Measurements from ENCODE around the gene NTSR1.
A peak's percentile ranks its signal among the peaks of the same experiment; 100 is the strongest.

NTSR1 gene

DNA sequence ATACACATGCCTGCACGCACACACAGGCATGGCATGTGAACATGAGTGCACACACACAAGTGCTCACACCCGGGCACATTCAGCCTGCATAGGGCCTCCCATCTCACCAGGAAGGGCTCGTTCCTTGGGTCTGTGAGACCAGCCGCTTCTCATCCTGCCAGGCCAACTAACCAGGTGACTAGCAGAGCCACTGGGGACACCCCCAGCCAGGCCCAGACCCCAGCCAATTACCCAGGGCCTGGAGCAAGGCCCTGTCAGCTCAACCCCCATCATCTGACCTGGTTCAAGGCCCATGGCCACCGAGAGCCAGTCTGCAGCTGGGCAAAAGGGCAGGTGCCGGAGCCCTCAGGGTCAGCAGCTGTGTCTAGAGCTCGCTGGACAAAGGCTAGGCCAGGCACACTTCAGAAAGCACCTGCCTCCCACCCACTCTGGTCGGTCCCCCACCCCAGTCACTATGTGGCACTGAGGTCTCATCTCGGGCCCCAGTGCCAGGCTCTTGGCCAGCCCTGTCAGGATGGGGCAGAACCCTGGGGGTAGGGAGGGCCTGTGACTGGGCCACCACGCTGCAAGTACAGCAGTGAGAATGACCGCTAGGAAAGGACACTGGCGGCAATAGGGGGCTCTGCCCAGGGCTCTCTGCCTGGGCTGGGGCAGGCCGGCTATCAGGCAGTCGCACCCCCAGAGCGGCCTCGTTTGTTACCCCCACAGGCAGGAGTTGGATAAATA, 60.9 kb downstream of the NTSR1 start:
- no peak for DNase-seq (ENCODE audit: low read depth in 1 of 2, low spot score in 1 of 2)

DNA sequence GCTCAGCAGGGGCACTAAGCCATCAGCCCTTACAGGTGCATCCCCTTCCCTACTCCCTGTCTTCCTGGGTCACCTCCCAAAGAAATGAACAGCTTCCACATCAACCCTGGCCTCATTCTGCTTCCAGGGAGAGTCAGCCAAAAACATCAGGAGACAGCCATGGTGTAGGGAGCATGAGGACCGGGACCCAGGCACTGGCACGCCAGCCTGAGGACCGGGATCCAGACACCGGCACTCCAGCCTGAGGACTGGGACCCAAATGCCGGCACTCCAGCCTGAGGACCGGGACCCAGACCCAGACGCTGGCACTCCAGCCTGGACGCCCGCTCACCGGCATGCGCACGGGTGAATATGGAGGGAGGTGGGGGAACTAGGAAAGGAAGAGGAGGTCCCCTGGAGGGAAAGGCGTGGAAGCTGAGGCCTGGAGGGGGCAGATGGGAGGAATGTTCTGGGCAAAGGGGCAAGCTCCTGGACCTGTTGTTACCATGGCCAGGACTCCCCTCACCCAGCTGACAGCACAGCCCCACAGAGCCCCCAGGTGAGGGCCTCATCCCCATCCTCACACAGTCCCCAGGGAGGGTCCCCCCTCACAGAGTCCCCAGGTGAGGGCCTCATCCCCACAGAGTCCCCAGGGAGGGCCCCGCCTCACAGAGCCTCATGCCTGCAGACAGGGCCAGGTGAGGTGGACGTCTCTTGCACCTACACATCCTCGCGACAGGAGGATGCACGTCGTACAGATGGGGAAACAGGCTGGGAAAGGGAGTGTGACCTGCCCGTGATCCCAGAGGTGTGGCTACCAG, 61.7 kb downstream of the NTSR1 start:
- DNase-seq (ENCODE audit: low read depth in 1 of 2, low spot score in 1 of 2), result no peak

DNA sequence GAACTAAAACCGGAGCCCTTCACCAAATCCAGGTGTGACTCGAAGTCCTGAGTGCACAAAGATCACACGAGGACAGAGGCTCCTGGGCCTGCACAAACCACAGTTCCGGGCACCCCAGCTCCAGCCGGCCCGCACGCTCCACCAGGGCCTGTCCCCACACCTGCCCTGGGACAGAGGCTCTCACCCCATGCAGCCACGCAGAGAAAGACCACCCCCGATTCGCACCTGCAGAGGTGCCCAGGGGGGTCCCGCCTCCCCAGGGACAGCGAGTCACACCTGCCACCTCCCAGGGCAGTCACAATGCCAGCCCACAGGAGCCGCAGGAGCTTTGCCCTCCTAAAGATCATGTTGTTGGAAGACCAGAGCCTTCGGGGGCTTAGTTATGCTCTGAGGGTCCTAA, 62.3 kb downstream of the NTSR1 start:
- no peak for DNase-seq (ENCODE audit: low read depth in 1 of 2, low spot score in 1 of 2)

DNA sequence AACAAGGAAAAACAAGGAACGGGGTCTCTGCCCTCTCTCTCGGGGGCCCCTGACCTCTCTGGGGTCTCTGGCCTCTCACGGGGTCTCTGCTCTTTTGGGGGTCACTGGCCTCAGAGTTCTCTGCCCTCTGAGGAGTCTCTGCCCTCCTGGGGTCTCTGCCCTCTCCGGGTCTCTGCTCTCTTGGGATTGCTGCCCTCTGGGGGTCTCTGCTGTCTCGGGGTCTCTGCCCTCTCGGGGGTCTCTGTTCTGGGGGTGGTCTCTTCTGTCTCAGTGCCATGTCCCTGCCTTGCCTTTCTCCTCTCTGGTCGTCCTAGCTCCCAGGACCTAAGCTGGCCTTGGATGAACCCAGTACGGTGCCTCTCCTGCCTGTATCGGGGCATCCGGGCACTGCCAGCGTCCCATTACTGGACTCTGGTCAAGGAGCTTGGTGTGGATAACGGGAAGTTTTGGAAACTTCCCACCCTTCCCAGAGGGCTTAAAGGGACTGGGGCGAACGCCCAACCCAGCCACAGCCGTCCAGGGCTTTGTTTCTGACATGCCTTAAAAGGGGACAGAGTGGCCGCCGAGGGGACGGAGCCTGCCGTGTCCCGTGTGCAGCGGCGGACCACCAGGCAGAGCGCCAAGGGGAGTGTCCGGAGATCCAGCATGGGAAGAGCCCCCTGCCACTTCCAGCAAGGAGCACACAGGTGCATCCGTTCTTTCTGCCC, 62.9 kb downstream of the NTSR1 start:
- DNase-seq (ENCODE audit: low read depth in 1 of 2, low spot score in 1 of 2), result no peak

DNA sequence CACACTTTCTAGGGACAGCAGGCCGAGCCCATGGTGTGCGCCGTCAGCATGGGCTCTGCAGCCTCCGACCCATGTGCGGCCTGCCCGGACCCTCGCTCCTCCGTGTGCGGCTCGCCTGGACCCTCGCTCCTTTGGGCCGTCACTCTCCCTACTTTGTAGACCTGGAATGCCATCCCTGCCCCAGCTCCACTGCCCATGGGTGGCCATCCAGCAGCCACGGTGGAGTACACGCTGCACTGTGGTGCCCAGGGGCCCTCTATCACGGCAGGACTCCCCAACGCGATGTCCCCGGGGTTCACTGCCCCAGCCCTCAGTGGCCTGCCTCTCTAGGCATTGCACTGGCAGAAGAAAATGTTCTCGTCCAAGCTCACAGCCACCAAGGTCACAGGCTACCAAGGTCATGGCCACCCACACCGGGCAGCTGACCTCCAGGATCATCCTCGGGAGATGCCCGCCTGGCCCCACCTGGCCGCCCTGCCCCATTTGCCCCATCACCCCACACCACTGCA, 63.5 kb downstream of the NTSR1 start:
- no peak for DNase-seq (ENCODE audit: low read depth in 1 of 2, low spot score in 1 of 2)

DNA sequence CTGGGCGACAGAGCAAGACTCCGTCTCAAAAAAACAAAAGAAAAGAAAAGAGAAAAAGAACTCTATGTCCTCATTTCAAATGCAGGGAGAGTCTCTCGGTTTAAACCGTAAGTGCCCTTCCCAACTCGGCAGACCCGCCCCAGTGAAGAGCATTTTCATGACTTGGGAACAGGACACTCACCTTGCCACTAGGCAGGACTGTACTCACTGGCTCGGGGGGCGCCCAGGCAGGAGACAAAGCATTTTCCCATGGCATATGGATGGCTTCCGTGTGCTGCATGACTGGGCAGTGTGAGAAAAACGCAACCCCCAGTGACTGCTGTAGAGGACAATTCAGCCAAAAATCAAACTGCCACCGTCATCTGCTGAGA, 64.0 kb downstream of the NTSR1 start:
- no peak for DNase-seq (ENCODE audit: low read depth in 1 of 2, low spot score in 1 of 2)

DNA sequence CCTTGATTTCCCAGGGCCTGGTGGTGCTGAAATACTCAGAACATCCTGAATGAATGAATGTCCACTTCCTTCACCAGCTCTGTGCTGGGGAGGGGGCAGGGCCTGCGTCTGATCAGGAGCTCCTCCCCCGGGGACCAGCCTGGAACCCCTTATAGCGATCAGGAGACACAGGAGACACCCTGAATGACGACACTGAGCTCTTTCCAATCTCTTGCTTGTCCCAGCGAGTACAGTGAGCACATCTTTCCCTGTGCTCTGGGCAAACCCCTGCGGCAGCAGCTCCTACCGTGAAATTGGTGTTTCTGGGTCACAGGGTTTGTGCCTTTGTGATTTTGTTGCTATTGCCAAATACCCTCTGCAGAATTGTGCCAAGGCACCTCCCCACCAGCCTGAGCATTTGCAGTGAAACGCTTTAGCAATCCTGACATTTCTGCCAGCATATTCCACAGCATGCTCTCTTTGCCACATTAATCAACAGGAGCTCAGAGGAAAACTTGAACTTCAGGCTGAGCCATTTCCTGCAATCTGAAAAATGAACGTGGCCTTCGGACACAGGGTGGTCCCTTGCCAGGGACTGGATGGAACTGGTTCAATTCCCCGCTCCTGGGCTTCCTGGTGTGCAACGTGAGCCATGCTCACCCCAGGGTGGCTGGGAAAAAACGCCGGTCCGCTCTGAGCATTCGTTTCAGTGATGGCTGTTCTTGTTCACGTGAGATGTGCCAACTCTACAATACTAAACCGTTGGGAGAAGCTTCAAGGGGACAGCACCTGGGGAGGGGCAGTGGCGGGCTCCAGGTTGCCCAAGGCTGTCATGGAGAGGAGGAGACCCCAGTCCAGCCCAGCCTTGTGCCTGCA, 64.6 kb downstream of the NTSR1 start:
- DNase-seq (ENCODE audit: low read depth in 1 of 2, low spot score in 1 of 2), result no peak

DNA sequence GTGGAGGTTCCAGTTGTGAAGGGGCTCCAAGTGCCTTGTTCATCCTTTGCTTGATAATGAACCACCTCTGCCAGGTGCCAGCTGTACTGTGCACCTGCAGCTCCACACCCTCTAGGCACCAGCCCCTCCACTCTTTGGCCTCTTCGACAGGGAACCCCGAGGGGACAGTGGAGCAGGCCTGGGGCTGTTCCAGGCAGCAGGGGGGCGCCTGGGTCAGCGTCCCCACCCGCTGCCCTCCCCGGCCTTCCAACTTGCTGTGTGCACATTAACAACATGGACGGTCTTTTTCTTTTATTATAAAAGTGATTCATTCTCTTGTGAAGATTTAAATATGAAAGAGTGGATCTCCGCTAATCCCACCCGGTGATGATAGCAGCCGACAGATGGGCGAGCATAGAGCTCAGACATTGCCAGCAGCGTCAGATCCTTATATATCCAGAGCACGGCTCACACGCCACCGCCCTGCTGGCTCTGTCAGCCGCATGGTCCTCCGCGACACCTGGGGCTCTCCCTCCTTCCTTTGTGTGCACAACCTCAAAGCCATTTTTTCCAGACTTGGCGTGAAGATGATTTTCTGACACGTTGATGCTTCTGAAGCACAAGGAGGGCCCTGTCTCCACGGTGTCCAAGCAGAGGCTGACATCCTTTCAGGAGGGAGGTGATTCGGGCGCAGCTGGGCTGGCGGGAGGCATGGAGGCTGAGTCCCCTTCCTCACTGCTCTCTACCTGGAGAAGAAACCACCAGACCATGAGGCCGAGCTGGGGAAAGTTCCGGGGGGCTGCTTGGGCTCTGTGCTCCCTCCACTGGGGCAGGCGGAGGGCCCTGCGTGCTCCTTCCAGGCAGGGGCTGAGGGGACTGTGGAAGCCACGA, 65.4 kb downstream of the NTSR1 start:
- no peak for DNase-seq (ENCODE audit: low read depth in 1 of 2, low spot score in 1 of 2)

DNA sequence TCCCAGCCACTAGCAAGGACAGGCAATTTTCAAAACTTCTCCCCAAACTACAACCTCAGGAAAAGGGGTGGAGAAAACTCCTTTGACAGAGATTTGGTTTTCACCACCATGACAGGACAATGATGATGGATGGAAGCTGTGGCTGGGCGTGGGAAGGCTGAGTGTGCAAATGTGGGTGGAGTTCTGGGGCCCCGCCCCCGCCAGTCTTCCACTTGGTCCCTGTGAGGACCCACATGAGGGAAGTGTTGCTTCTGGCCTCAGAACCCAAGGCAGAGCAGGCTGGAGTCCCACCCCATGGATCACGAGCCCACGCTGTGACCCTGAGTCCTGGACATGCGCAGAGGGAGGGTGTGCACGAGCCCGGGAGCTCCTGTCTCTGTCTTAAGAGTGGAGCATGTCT, 66.1 kb downstream of the NTSR1 start:
- no peak for DNase-seq (ENCODE audit: low read depth in 1 of 2, low spot score in 1 of 2)

DNA sequence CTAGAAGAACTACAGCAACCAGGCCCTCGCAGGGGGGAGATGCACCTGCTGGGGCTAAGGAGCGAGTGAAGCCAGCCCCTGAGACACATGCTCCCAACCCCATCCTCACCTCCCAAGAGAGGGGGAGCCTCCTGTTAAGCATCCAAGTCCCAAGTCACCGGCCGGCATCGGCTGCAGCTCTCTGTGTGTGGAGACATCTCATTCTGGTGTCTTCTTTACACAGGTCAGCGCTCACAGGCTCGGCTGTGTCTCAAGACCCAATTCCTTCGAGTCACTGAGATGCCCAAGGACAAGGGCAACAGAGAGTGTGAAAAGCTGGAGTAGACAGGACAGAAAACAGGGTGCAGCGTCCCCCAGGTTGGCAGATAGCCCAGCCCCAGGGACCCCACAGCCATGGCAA, 66.6 kb downstream of the NTSR1 start:
- DNase-seq (ENCODE audit: low read depth in 1 of 2, low spot score in 1 of 2), result no peak

DNA sequence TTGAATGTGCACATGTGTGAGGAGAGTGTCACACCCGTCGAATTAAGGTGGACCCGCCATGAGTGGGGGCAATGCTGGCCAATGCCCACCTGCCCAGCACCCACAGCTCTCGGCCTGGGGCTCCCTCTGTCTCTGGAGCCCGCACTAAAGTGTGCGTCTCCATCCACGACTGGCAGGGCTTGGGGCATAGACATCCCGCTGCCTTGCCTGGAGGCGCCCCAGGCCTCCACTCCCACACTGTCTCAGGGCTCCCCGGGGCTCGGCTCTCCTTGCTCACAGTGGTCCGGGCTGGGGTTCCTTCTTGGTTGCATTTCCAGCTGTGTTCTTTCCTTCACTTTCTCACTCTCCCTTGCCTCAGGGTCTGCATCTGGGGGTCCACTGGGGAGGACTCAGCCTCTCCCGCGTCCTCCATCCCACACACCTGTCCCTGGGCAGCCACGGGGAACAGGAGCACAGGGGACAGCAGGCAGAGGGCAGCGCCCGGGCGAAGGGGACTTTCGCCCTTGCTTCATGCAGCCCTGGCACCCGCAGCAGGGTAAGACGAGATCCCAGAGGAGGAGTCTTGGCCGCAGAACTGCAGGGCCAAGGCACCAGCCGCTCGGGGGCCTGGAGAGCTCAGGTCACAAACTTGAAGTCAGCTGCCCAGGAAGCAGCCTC, 67.5 kb downstream of the NTSR1 start:
- no peak for DNase-seq (ENCODE audit: low read depth in 1 of 2, low spot score in 1 of 2)

DNA sequence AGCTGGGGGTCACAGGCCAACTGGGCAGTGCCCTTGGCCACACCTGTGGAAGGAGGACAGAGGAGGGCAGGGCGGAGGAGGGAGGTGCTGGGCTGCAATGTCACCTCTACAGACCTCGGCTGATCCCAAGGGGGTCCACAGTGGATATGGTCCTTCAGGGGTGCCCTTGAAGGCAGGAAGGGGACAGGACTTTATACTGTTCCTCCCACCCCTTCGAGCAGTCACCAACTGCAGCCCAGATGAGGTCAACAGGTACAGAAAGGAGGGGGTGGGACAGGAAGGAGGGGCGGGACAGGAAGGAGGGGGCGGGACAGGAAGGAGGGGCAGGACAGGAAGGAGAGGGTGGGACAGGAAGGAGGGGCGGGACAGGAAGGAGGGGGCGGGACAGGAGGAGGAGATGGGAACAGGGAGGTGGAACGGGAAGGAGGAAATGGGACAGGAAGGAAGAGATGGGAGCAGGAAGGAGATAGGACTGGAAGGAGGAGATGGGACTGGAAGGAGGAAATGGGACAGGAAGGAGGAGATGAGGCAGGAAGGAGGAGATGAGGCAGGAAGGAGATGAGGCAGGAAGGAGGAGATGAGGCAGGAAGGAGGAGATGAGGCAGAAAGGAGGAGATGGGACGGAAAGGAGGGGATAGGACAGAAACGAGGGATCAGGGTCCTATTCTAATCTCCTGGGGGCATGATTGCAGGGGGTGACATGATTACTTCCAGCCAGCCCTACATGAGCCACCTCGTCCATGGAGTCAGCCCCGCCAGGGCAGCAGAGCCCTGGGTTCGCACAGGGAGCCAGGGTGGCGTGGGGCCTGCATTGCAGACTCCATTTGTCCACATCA, 68.3 kb downstream of the NTSR1 start:
- DNase-seq (ENCODE audit: low read depth in 1 of 2, low spot score in 1 of 2), result peak in 1 of 2 donors; percentile 40

DNA sequence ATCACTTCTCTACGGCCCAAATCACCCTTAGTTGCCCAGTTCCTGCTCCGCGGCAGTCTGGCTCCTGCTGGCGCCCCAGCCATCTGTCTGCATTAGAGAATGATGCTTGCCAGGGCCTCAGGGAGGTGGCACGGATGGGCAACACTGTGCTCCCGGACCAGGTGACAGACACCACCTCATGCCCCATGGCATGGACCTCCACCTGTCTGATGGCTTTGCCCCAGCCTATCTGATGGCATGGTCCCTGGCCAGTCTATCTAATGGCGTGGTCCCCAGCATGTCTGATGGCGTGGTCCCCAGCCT, 68.8 kb downstream of the NTSR1 start:
- no peak for DNase-seq (ENCODE audit: low read depth in 1 of 2, low spot score in 1 of 2)

DNA sequence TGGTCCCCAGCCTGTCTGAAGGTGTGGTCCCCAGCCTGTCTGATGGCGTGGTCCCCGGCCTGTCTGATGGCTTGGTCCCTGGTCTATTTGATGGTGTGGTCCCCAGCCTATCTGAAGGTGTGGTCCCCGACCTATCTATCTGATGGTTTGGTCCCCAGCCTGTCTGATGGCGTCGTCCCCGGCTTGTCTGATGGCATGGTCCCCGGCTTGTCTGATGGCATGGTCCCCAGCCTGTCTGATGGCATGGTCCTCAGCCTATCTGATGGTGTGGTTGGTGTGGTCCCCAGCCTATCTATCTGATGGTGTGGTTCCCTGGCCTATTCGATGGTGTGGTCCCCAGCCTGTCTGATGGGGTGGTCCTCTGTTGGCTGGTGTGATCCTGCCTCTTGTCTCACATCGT, 69.4 kb downstream of the NTSR1 start:
- no peak for DNase-seq (ENCODE audit: low read depth in 1 of 2, low spot score in 1 of 2)

DNA sequence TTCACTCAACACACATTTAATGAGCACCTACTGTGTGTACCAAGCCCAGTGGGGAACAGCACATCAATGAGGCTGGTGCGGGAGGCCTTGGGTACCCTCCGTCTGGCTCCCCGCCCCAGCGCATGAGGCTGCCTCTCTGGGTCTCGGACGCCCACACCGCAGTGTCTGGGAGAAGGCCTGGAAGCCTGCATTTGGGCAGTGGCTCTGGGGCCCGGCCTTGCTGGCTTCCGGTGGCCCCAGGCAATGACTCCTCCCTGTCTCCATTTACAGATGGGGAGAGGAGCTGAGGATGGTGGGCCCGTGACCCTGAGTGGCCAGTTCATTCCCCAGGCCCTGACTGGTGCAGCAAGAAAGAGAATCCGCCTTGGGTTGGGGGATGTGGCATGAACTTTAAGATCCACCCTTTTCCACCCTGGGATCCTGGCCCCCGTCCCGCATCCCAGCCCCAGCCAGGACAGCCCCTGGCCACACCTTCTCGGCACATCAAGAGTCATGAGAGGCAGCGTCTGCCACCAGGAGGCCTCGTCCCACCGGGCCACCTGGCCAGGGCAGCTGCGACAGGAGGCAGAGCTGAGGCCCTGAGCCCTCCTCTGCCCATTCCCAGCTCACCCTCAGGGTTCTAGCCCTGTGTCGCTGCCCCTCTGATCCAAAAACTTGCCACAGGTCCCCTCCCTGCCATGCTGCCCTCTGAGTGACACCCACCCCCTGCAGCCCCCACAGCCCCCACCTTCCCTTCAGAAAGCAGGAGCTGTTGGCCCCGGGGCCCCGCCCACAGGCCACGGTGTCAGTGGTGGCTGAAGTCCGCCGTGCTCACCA, 70.2 kb downstream of the NTSR1 start:
- DNase-seq (ENCODE audit: low read depth in 1 of 2, low spot score in 1 of 2), result no peak

DNA sequence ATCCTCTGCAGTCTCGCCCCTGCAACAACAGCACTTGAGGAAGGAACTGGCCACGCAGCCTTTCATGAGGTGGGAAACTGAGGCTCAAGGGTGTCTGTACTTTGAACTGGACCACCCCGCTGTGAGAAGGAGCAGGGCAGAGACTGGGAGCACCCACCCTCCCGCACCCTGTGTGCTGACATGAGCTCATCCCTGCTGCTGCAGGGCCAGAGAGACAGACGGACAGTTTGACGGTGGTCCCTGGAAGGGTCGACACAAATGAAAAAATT, 70.7 kb downstream of the NTSR1 start:
- no peak for DNase-seq (ENCODE audit: low read depth in 1 of 2, low spot score in 1 of 2)

DNA sequence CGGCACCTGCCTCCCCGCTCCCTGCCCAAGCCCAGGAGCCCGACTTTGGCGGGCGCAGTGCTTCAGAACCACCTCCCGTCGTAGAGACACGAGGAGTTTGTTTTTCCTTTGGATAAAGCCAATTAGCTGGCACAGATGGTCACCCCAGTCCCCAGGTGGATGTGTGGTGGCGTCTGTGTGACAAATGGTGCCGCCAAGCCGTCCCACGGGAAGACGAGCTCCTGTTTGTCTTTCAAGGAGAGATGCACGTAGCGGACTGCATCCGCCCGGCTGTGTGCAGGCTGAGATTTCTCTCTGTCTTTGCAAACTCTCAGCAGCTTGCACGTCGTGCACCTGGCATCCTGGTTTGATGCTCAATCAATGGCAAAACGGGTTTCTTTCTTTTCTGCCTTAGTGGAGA, 71.6 kb downstream of the NTSR1 start:
- no peak for DNase-seq (ENCODE audit: low read depth in 1 of 2, low spot score in 1 of 2)

DNA sequence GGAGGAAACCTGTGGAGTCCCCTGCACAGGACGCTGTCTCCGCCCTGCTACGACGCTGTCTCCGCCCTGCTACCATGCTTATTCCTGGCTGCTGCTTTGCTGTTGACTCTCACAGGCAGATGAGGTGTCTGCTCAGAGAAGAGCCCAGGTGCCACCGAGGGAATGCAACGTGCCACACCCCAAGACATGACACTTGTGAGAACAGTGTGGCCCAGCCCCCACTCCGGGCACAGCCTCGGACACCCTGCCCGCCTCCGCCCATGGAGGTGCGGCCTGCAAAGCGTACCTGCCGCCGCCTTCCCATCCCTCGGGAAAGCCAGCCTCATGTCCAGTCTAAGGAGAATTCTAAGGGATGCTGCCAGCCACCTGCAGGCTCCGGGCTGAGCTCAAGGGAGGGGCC, 72.1 kb downstream of the NTSR1 start:
- DNase-seq (ENCODE audit: low read depth in 1 of 2, low spot score in 1 of 2), result no peak

Data from activated T-helper 1 cell treated with anti-CD3 and anti-CD28 coated beads, Interleukin-2, amount 50 U/mL, for 16 hours (primary cell).